Cardiac muscle cell (in vitro differentiated cells and primary cell): ENCODE results near the gene FBH1. TPM values are rescaled to one million over a fixed set of nuclear protein-coding genes. Genes with fewer than 3 reads are reported as not detected.

Source experiments
- DNase-seq, 2 donors: peaks; one replicate each; pipeline versions ENCODE4 v3.0.0 to v3.0.0-alpha.2; 2010 to 2017; ENCODE audit warnings: low read depth in 1 of 2, low spot score in 1 of 2
- H3K27ac ChIP-seq: fragments of 200-600 bp; sonication (generic); 2 replicates; pipeline ENCODE4 v1.5.1; 2016
- H3K27me3 ChIP-seq: fragments of 200-600 bp; sonication (generic); 2 replicates; pipeline ENCODE4 v1.6.0; 2016; ENCODE audit warnings: control low read depth
- H3K36me3 ChIP-seq: fragments of 200-600 bp; sonication (generic); 2 replicates; pipeline ENCODE4 v1.5.1; 2016; ENCODE audit warnings: control low read depth
- H3K4me1 ChIP-seq: fragments of 200-600 bp; sonication (generic); 2 replicates; pipeline ENCODE4 v1.8.1; 2017; ENCODE audit warnings: low read depth, mild to moderate bottlenecking, mixed run types
- H3K4me3 ChIP-seq: fragments of 200-600 bp; sonication (generic); 2 replicates; pipeline ENCODE4 v1.5.1; 2016; ENCODE audit warnings: mild to moderate bottlenecking
- H3K9me3 ChIP-seq: fragments of 200-600 bp; sonication (generic); 2 replicates; pipeline ENCODE4 v1.5.1; 2017; ENCODE audit warnings: low read depth, mild to moderate bottlenecking, control low read depth
- polyA plus RNA-seq: library from polyadenylated mRNA; unstranded; fragments of >200 nt; fragmentation: Nextera tagmentation; extraction: Ambion mirVana; gene quantifications from 2 replicates; pipeline ENCODE4 v1.2.1, GENCODE V29; 2016
- total RNA-seq: library from RNA; depleted of rRNA; stranded (reverse); fragments of >200 nt; gene quantifications from 2 replicates; pipeline ENCODE4 v1.2.3, GENCODE V29; 2016
- TF ChIP-seq, protein P1 (sequence below): IDR thresholded peaks from 2 replicates; pipeline ENCODE4 v1.5.1; 2012; ENCODE audit warnings: low read depth, mild to moderate bottlenecking, low read length

The FBH1 gene
- total and polyA plus RNA-seq, 2 experiments from 2014 or later = 185 to 196 TPM

DNA sequence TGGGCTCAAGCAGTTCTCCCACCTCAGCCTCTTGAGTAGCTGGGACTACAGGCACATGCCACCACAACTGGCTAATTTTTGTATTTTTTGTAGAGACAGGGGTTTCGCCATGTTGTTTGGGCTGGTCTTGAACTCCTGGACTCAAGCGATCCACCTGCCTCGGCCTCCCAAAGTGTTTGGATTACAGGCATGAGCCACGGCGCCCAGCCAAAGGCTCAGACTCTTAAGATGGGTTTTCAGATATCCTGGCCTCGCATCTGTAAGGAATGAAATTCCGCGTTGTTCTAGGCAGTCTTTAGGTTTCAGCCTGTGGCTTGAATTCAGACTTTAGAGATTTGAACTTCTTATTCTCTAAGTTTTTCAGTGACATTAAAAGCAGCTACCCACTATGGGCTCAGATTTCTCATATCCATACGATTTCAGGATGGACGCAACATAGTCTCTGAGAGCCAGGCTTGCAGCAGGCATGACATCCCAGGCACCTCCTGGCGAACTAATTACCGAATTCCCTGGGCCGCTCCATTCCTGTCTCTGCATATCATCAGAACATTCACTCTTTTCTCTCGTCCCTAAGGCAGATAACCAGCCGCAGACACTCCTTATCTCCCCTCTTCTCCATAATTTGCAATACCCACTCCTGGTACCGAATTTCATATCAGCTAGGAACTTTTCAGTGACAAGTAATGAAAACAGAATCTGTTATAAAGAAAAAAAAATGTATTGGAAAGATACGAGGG lies 57.6 kb downstream of the FBH1 start:
- no peak for DNase-seq
- Histone ChIP-seq H3K4me3 (no peak overlapping the region), H3K36me3 (no peaks in the 10 kb centered on the region), H3K27me3 (no peaks in the 10 kb centered on the region), H3K4me1 (no peaks in the 10 kb centered on the region), H3K9me3 (no peaks in the 10 kb centered on the region), H3K27ac (no peak overlapping the region)
- TF ChIP-seq, protein P1, sequence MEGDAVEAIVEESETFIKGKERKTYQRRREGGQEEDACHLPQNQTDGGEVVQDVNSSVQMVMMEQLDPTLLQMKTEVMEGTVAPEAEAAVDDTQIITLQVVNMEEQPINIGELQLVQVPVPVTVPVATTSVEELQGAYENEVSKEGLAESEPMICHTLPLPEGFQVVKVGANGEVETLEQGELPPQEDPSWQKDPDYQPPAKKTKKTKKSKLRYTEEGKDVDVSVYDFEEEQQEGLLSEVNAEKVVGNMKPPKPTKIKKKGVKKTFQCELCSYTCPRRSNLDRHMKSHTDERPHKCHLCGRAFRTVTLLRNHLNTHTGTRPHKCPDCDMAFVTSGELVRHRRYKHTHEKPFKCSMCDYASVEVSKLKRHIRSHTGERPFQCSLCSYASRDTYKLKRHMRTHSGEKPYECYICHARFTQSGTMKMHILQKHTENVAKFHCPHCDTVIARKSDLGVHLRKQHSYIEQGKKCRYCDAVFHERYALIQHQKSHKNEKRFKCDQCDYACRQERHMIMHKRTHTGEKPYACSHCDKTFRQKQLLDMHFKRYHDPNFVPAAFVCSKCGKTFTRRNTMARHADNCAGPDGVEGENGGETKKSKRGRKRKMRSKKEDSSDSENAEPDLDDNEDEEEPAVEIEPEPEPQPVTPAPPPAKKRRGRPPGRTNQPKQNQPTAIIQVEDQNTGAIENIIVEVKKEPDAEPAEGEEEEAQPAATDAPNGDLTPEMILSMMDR = no peak

DNA sequence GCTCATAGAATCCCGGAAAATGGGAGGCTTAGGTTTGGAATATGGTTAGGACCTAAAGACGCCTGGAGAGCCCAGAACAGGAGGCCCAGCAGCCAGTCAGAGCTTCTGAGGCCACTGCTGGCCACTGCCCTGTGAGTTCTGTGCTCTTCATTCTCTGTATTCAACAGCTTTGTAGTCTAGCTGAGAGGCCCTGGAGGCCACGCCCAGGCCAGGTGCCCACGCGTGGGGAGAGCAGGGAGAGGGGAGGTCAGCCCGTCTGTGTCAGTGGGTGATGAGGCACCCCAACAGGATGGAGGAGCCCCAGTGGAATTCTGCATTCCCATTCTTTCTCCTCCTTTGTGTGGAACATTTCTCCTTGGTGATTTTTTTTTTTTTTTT lies 58.2 kb downstream of the FBH1 start:
- Histone ChIP-seq H3K27me3 (no peaks in the 10 kb centered on the region), H3K4me3 (no peak overlapping the region), H3K4me1 (no peaks in the 10 kb centered on the region), H3K9me3 (no peaks in the 10 kb centered on the region), H3K27ac (no peak overlapping the region), H3K36me3 (no peaks in the 10 kb centered on the region)
- TF ChIP-seq, protein P1 = no peak
- DNase-seq = no peak

DNA sequence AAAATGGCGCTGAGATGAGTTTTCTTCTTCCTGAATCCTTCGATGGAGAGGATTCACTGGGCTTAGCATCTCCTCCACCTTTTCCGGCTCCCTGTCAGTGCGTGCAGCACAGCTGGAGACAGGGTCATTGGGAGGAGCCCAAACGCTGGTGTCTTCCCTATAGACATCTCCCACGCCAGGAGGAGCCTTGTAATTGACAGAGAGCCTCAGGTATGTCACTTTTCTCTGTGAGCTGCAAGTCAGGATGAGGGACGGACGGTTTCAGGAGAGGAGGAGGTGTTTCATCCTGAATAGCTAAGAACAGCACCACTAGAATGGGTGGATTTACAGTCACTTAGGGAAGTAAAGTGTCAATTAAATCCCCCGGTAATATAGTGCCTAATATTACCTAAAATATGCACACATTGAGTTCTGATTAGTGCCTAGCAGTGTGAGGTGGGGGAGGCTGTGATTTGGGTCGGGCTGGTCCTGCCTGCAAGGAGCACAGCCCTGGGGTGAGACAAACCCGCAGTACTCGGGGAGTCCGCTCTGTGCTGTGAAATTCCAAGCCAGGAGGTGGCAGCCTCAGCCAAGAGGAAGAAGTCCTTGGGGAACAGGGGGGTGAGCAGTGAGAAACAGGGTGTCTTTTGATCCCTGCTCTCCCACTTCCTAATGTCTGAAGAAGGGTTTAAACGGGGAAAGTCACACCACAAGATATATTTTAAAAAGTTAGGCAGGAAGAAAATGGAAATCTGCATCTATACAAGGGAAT lies 59.1 kb downstream of the FBH1 start:
- no peaks in the 10 kb centered on the region for H3K9me3 ChIP-seq
- no peak overlapping the region for H3K27ac ChIP-seq
- TF ChIP-seq, protein P1 = peak; percentile 65
- DNase-seq = peak; percentile 57 to 84
- no peak overlapping the region for H3K4me3 ChIP-seq
- no peaks in the 10 kb centered on the region for H3K4me1 ChIP-seq
- no peaks in the 10 kb centered on the region for H3K36me3 ChIP-seq
- H3K27me3 ChIP-seq = no peaks in the 10 kb centered on the region

DNA sequence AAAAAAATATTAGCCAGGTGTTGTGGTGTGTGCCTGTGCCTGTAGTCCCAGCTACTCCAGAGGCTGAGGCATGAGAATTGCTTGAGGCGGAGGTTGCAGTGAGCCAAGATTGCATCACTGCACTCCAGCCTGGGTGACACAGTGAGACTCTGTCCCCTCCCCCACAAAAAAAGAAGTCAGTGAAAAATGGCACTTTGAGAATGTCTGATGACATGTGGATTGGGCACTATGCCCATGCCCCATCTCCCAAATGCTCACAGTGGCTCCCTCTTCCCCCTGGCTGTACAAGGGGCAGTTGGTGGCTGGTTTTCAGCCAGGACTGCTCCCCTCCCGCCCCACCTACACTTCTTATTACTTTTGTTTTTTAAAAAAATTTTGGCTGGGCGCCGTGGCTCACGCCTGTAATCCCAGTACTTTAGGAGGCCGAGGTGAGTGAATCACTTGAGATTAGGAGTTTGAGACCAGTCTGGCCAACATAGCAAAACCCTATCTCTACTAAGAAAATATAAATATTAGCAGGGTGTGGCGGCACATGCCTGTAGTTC lies 61.2 kb downstream of the FBH1 start:
- Histone ChIP-seq H3K4me1 (no peaks in the 10 kb centered on the region), H3K27ac (no peak overlapping the region), H3K36me3 (no peaks in the 10 kb centered on the region), H3K4me3 (no peak overlapping the region), H3K9me3 (no peaks in the 10 kb centered on the region), H3K27me3 (no peaks in the 10 kb centered on the region)
- DNase-seq = peak in 1 of 2 donors; percentile 79
- TF ChIP-seq, protein P1 = no peak

DNA sequence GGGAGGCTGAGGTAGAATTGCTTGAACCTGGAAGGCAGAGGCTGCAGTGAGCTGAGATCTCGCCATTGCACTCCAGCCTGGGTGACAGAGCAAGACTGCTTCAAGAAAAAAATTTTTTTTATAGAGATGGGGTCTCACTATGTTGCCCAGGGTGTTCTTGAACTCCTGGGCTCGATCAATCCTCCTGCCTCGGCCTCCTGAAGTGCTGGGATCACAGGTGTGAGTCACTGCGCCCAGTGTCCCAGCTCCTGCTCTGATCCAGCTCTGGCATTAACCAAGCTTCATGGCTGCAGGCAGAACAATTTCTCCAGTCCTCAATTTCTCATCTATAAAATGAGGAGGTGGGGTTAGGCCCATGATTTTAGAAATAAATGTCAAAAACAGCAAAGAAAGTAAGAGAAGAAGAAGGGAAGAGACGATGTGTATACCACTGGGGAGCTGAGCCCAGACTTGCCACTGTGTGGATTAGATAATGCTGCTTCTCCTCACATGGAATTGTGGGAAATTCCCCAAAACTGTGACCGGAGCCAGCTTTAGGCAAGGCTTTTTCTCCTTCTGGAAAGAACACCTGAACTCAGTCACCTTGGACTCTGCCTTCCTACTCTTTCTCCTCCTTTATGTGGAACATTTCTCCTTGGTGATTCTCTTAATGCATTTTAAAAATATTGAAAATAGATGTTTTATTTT lies 61.8 kb downstream of the FBH1 start:
- H3K4me1 ChIP-seq = no peaks in the 10 kb centered on the region
- DNase-seq = no peak
- no peaks in the 10 kb centered on the region for H3K9me3 ChIP-seq
- no peaks in the 10 kb centered on the region for H3K36me3 ChIP-seq
- TF ChIP-seq, protein P1 = no peak
- H3K27me3 ChIP-seq = no peaks in the 10 kb centered on the region
- no peak overlapping the region for H3K4me3 ChIP-seq
- no peak overlapping the region for H3K27ac ChIP-seq
